HepG2 (cell line): ENCODE results near the gene TMEM106B. TPM values are rescaled to one million over a fixed set of nuclear protein-coding genes. Genes with fewer than 3 reads are reported as not detected.

ENCODE experiments used
- ATAC-seq: fragments of 200-7000 bp; cut with Tn5 transposase; 3 replicates; pipeline ENCODE4 v1.9.1; 2020; ENCODE audit warnings: mild to moderate bottlenecking, moderate library complexity
- BruUV-seq: library from RNA; stranded (reverse); fragments of 400-500 nt; replicated peaks from 2 replicates; lab custom pipeline; 2021; lab: Mats Ljungman, UMichigan
- CTCF ChIA-PET: fragments of 300-600 bp; formaldehyde crosslinking; extraction: SDS; loops from one replicate; lab custom pipeline; 2021; ENCODE audit warnings: low total read pairs, inconsistent platforms, low intra/inter-chr PET ratio; lab: Yijun Ruan, JAX
- POLR2A ChIA-PET: fragments of 350-600 bp; sonication (Branson Sonifier 250); formaldehyde crosslinking; loops from one replicate; lab custom pipeline; 2020; ENCODE audit warnings: antibody characterized with exemption, inconsistent platforms; lab: Yijun Ruan, JAX
- DNase-seq: peaks from one replicate; pipeline ENCODE4 v3.0.0-alpha.2; 2015; ENCODE audit warnings: low spot score
- FAIRE-seq: peaks from 3 replicates; lab custom pipeline; 2011; peaks lifted over from hg19 to GRCh38; lab: Jason Lieb, UNC
- H2AFZ ChIP-seq: one replicate; pipeline ENCODE4 v1.6.1; 2011; ENCODE audit warnings: low read length, inconsistent platforms
- H3K27ac ChIP-seq: fragments of 300-600 bp; 3 replicates; pipeline ENCODE4 v1.8.0; 2011; ENCODE audit warnings: mixed run types, mild to moderate bottlenecking, mixed read lengths, low read length, inconsistent platforms; ENCODE audit not compliant: insufficient read depth; ENCODE audit errors: extremely low read length
- H3K27me3 ChIP-seq, 2 experiments: fragments of 200-600 bp in 1 of 2; 2 replicates in 1 of 2; 3 replicates in 1 of 2; pipeline versions ENCODE4 v1.6.0 to v1.8.0; 2011; ENCODE audit warnings: low read length in 2 of 2, mild to moderate bottlenecking in 2 of 2, moderate library complexity in 2 of 2, inconsistent platforms in 1 of 2; ENCODE audit not compliant: insufficient read depth in 2 of 2, control insufficient read depth in 1 of 2
- H3K36me3 ChIP-seq, 2 experiments: fragments of 200-600 bp in 1 of 2; replicated peaks in 1 of 2; 2 replicates in 1 of 2; 3 replicates in 1 of 2; pipeline versions ENCODE4 v1.5.1 to v1.8.0; 2011; ENCODE audit warnings: low read length in 2 of 2, inconsistent platforms in 1 of 2; ENCODE audit not compliant: insufficient read depth in 2 of 2, control insufficient read depth in 1 of 2
- H3K4me1 ChIP-seq: 2 replicates; pipeline ENCODE4 v1.5.1; 2012; ENCODE audit warnings: low read length, inconsistent platforms; ENCODE audit not compliant: insufficient read depth
- H3K4me2 ChIP-seq: 2 replicates; pipeline ENCODE4 v1.6.0; 2011; ENCODE audit warnings: low read depth, low read length, inconsistent platforms
- H3K4me3 ChIP-seq, 3 experiments: fragments of 200-600 bp in 1 of 3; sonication (generic), shearing (Covaris generic) in 1 of 3; replicated peaks in 1 of 3; 2 replicates each; pipeline ENCODE4 v1.5.1; 2011 to 2016; ENCODE audit warnings: low read length in 3 of 3, inconsistent platforms in 2 of 3, low read depth in 2 of 3, mild to moderate bottlenecking in 2 of 3, control low read depth in 1 of 3, mixed read lengths in 1 of 3; ENCODE audit not compliant: insufficient read depth in 1 of 3
- H3K79me2 ChIP-seq: one replicate; pipeline ENCODE4 v1.6.1; 2011; ENCODE audit warnings: low read length, inconsistent platforms; ENCODE audit not compliant: insufficient read depth
- H3K9ac ChIP-seq: 2 replicates; pipeline ENCODE4 v1.6.0; 2011; ENCODE audit warnings: mild to moderate bottlenecking, low read depth, low read length, inconsistent platforms; ENCODE audit not compliant: insufficient read depth
- H3K9me3 ChIP-seq: 2 replicates; pipeline ENCODE4 v1.5.1; 2012; ENCODE audit warnings: mild to moderate bottlenecking, low read length
- H4K20me1 ChIP-seq: 2 replicates; pipeline ENCODE4 v1.6.0; 2011; ENCODE audit warnings: inconsistent platforms, mild to moderate bottlenecking, low read length, moderate library complexity; ENCODE audit not compliant: insufficient read depth
- FOXC1 ChIP-seq: sonication (generic); formaldehyde crosslinking; IDR thresholded peaks from 2 replicates; pipeline ENCODE4 v1.8.0; 2022; ENCODE audit warnings: mild to moderate bottlenecking, missing genetic modification reagents, borderline replicate concordance
- IRF2 ChIP-seq: IDR thresholded peaks from 2 replicates; pipeline ENCODE4 v1.6.1; 2018; ENCODE audit warnings: missing genetic modification reagents, missing compliant biosample characterization
- MAFK ChIP-seq, 2 experiments: IDR thresholded peaks in 1 of 2; conservative IDR thresholded peaks in 1 of 2; 2 replicates each; pipeline ENCODE4 v1.6.1; 2011; ENCODE audit warnings: improper control_type of control experiment in 2 of 2, low read length in 2 of 2
- MLLT10 ChIP-seq: sonication (generic); formaldehyde crosslinking; IDR thresholded peaks from 2 replicates; pipeline ENCODE4 v1.4.0; 2020; ENCODE audit warnings: missing genetic modification reagents
- NFIB ChIP-seq: sonication (generic); formaldehyde crosslinking; IDR thresholded peaks from 2 replicates; pipeline ENCODE4 v1.9.0; 2021; ENCODE audit warnings: missing genetic modification reagents, mild to moderate bottlenecking, borderline replicate concordance
- U2AF2 ChIP-seq: fragments of 200-400 bp; formaldehyde crosslinking; IDR thresholded peaks from 2 replicates; pipeline ENCODE4 v1.6.1; 2017; ENCODE audit warnings: low read depth, mild to moderate bottlenecking, low read length
- ZNF205 ChIP-seq: IDR thresholded peaks from 2 replicates; pipeline ENCODE4 v1.6.1; 2018; ENCODE audit warnings: missing biosample characterization, missing genetic modification reagents
- ZNF674 ChIP-seq: sonication (generic); formaldehyde crosslinking; IDR thresholded peaks from 2 replicates; pipeline ENCODE4 v1.5.0; 2020; ENCODE audit warnings: low read depth, mild to moderate bottlenecking, missing genetic modification reagents
- ZNF710 ChIP-seq: sonication (generic); formaldehyde crosslinking; IDR thresholded peaks from 2 replicates; pipeline ENCODE4 v1.5.0; 2020; ENCODE audit warnings: mild to moderate bottlenecking, missing genetic modification reagents, borderline replicate concordance
- ZNF766 ChIP-seq: sonication (generic); formaldehyde crosslinking; IDR thresholded peaks from 2 replicates; pipeline ENCODE4 v1.5.0; 2020; ENCODE audit warnings: missing genetic modification reagents, borderline replicate concordance
- ZSCAN25 ChIP-seq: sonication (generic); formaldehyde crosslinking; IDR thresholded peaks from 2 replicates; pipeline ENCODE4 v1.8.0; 2022; ENCODE audit warnings: mild to moderate bottlenecking, missing genetic modification reagents
- WGBS: methylation state at CpG from one replicate; pipeline ENCODE4 v1.1.6; 2017; ENCODE audit warnings: low lambda C conversion rate; 5-methylcytosine and 5-hydroxymethylcytosine counted together
- in situ Hi-C: cut with HindIII; loops from 2 replicates; pipeline ENCODE4 v1.10.0; 2017; ENCODE audit warnings: low pct_unique_long_range_greater_than_20kb; ENCODE audit not compliant: extremely low pct_ligation_motif_present
- intact Hi-C: fragments of 100-400 bp; cut with micrococcal nuclease; formaldehyde crosslinking; loops from one replicate; pipeline ENCODE4 v1.10.0; 2022; ENCODE audit not compliant: unreplicated experiment
- polyA plus RNA-seq, 8 experiments: library from polyadenylated mRNA; depleted of rRNA in 3 of 8; stranded (reverse) in 7 of 8; unstranded in 1 of 8; fragments of >200 nt; fragmentation: Illumina TruSeq in 4 of 8; extraction: Trizol in 4 of 8; gene quantifications; 2 replicates each; pipeline versions ENCODE4 v1.2.1 to v1.2.3, GENCODE V29; 2011 to 2016; ENCODE audit warnings: low read depth in 4 of 8, missing spikeins in 1 of 8, mixed read lengths in 1 of 8; ENCODE audit not compliant: insufficient read depth in 1 of 8
- total RNA-seq, 5 experiments: library from RNA; depleted of rRNA; stranded (reverse); fragments of >200 nt; fragmentation: Illumina TruSeq; extraction: Trizol; gene quantifications; 2 replicates each; pipeline ENCODE4 v1.2.3, GENCODE V29; 2016; ENCODE audit warnings: low read depth in 1 of 5
- TF ChIP-seq, protein P1 (sequence below): sonication (generic); formaldehyde crosslinking; IDR thresholded peaks from 2 replicates; pipeline ENCODE4 v1.4.0; 2020; ENCODE audit warnings: missing genetic modification reagents

TMEM106B gene
- total and polyA plus RNA-seq, 2 of the 13 experiments (the other 11 are each of a cell fraction or from before 2014, with no cell fraction given), result 16.8 to 25.1 TPM

DNA sequence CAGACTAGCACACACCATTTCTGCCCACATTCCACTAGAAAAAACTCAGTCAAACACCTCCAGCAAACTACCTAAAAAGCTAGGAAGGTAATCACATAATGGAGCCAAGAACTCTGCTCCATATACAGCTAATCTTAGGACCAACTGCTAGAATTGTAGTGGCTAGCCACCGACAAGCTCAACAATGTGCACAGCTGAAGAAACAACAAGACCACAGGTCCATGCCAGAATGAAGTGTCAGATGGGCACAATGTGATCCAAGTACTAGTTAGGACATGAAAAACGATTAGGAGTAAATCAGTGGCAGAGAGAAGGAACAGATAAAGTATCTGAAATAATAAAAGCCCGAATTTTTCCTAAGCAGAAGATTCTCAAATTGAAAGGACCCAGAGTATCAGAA is 38.6 kb downstream of the TMEM106B start:
- Histone ChIP-seq H3K36me3 (no peaks in the 10 kb centered on the region), H3K4me3 (no peak overlapping the region), H2AFZ (no peak overlapping the region), H3K4me2 (no peak overlapping the region), H3K9ac (no peak overlapping the region), H3K27ac (no peak overlapping the region), H4K20me1 (no peaks in the 10 kb centered on the region), H3K4me1 (no peaks in the 10 kb centered on the region), H3K79me2 (no peaks in the 10 kb centered on the region), H3K27me3 (no peaks in the 10 kb centered on the region), H3K9me3 (no peaks in the 10 kb centered on the region)
- DNase-seq (no peak), FAIRE-seq (no peak), ATAC-seq (no peak)
- ChIA-PET CTCF (no interaction called here), POLR2A (no interaction called here)
- no peak for TF ChIP-seq IRF2 (CRISPR knock-in tag)
- no peak for TF ChIP-seq MAFK (conservative IDR thresholded peaks at IDR 0.05 in 1 of 2, IDR thresholded peaks at IDR 0.05 in 1 of 2; ENCODE audit: low read length in 2 of 2)
- TF ChIP-seq ZSCAN25 (CRISPR knock-in tag), result no peak
- no peak for TF ChIP-seq ZNF674
- no peak for TF ChIP-seq ZNF205 (CRISPR knock-in tag)
- TF ChIP-seq, protein P1, sequence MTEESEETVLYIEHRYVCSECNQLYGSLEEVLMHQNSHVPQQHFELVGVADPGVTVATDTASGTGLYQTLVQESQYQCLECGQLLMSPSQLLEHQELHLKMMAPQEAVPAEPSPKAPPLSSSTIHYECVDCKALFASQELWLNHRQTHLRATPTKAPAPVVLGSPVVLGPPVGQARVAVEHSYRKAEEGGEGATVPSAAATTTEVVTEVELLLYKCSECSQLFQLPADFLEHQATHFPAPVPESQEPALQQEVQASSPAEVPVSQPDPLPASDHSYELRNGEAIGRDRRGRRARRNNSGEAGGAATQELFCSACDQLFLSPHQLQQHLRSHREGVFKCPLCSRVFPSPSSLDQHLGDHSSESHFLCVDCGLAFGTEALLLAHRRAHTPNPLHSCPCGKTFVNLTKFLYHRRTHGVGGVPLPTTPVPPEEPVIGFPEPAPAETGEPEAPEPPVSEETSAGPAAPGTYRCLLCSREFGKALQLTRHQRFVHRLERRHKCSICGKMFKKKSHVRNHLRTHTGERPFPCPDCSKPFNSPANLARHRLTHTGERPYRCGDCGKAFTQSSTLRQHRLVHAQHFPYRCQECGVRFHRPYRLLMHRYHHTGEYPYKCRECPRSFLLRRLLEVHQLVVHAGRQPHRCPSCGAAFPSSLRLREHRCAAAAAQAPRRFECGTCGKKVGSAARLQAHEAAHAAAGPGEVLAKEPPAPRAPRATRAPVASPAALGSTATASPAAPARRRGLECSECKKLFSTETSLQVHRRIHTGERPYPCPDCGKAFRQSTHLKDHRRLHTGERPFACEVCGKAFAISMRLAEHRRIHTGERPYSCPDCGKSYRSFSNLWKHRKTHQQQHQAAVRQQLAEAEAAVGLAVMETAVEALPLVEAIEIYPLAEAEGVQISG (CRISPR knock-in tag), result no peak
- intact Hi-C loops (no loop called here), in situ Hi-C loops (no loop called here)
- WGBS, result 2% methylated on average over 3 of the region's 3 CpGs
- no TSS peak for BruUV-seq

GRCh38 chr7:12250232-12250631 is 39.1 kb downstream of the TMEM106B start:
- no peak overlapping the region for H3K4me2 ChIP-seq
- BruUV-seq, result no TSS peak
- no peak overlapping the region for H3K9ac ChIP-seq
- ChIA-PET CTCF (no interaction called here), POLR2A (no interaction called here)
- no peak for ATAC-seq
- no peak for FAIRE-seq
- no peak for DNase-seq
- no peak overlapping the region for H3K4me3 ChIP-seq
- in situ Hi-C loops, result no loop called here
- H4K20me1 ChIP-seq, result no peaks in the 10 kb centered on the region
- H3K9me3 ChIP-seq, result no peaks in the 10 kb centered on the region
- no peak overlapping the region for H2AFZ ChIP-seq
- H3K27ac ChIP-seq, result no peak overlapping the region
- H3K79me2 ChIP-seq, result no peaks in the 10 kb centered on the region
- no peaks in the 10 kb centered on the region for H3K36me3 ChIP-seq
- H3K4me1 ChIP-seq, result no peaks in the 10 kb centered on the region
- H3K27me3 ChIP-seq, result no peaks in the 10 kb centered on the region
- intact Hi-C loops, result no loop called here
- no peak for TF ChIP-seq ZNF710 (CRISPR knock-in tag)
- no peak for TF ChIP-seq FOXC1 (CRISPR knock-in tag)
- no peak for TF ChIP-seq MLLT10 (CRISPR knock-in tag)
- no peak for TF ChIP-seq U2AF2
- no peak for TF ChIP-seq ZNF766 (CRISPR knock-in tag)
- TF ChIP-seq NFIB (CRISPR knock-in tag), result no peak
